CD4-positive, alpha-beta T cell treated with Interferon alpha-2 for 1 hour (primary cell): ENCODE measurements around the gene STK38L.
A peak's percentile ranks its signal among the peaks of the same experiment; 100 is the strongest.

Experiments
- DNase-seq, 2 donors: peaks; one replicate each; pipeline ENCODE4 v3.0.0-alpha.2; 2020 to 2022

STK38L gene

DNA sequence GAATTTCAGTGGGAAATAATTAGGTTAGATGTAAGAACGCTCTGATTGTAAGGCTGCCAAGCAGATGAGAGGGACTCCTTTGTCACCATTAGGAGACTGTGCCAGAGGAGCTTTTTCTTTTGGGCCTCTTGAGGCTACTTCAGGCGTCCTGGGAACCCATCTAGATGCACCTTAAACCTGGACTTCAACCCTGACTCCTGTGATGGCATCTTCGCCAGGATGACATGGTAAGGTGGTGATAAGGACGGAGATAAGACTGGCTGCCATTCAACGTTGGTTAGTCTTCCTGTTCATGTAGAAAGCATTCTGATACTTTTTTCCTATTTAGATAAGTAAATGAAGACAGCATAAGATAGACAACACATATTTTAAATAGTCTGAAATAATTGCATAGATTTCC is 36.3 kb downstream of the STK38L start:
- DNase-seq, result no peak

DNA sequence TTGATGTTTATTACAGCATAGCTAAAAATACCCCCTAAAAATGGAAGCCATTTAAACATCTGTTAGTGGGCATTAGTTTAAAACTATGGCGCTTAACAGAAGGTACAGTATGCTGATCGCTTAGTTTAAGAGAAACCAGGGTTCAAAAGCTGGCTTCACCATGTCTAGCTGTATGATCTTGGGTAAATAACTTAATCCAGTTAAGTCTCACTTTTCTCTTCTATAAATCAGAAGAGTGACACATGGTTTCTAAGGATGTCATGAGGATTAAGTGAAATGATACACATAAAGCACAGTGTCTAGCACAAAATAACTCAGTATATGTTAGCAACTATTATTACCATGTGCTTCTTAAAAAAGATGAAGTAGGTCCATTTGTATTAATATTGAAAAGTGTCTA is 38.7 kb downstream of the STK38L start:
- no peak for DNase-seq

DNA sequence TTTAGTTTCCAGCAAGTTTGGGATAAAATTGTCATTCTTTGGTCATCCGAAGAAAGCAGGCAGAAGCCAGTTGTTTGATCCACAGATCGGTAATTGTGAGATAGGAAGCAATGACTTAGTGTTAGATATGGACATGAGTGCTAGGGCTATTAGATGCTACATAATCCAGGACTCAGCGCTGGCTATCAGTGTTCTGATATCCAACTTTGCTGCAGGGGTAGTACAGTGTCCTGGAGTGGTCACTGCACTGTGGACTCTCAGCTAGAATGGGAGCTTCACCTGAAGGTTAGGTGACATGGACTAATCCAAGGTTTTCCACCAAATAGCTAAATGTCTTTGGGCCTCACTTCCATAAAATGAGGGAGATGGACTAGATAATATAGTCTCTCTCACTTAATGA is 39.9 kb downstream of the STK38L start:
- no peak for DNase-seq

DNA sequence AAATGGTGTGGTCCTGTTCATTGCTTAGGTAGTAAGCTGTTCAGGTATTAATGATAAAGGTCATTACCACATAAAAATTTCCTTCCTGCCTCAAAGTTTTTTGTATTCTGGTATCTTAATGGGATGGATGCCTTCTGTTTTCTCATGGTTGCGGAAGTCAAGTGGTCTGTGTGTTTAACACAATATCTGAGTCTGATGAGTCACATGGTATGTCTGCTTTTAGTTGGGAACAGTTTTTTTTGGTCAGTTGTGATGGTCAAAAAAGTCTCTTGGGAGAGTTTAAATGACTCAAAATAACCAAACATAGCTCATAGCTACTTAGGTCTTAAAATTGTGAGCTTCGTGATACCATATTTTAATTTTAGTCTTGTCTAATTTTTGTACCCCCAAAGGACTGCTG is 40.7 kb downstream of the STK38L start:
- DNase-seq, result no peak

DNA sequence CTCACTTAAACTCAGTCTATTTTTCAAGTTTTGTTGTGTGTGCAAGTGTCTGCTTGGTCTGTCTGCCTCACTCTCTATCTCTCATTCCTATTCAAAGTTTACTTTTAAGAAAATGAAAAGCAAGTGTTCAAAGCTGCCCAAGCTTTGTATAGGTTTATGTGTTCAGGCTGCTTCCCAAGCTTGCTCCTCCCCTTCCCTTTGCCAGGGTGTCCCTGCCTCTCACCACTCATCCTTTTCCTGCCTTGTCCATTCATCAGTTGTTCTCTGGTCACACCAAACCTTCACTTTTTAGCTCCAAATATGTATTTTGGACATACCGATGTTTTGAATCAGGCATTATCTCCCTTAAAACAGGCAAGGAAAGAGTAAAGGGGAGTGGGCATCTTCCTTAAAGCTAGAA is 41.3 kb downstream of the STK38L start:
- no peak for DNase-seq

DNA sequence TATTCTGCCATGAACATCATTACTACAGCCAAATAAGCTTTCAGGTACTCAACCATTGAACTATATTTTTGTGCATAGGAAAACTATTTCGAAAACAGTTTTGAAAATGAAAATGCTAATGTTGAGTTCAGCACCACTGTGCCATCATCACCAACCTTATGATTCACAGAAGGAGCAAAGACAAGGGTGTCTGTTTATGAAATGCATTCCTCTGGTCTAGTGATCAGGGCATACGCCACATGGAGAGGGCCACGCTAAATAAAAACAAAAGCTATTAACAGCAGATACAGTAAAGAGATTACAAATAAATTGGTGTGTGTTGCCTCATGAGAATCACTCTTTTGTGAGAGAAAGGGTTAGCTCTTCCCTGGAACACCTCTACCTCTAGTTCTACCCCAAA is 45.3 kb downstream of the STK38L start:
- DNase-seq, result no peak

DNA sequence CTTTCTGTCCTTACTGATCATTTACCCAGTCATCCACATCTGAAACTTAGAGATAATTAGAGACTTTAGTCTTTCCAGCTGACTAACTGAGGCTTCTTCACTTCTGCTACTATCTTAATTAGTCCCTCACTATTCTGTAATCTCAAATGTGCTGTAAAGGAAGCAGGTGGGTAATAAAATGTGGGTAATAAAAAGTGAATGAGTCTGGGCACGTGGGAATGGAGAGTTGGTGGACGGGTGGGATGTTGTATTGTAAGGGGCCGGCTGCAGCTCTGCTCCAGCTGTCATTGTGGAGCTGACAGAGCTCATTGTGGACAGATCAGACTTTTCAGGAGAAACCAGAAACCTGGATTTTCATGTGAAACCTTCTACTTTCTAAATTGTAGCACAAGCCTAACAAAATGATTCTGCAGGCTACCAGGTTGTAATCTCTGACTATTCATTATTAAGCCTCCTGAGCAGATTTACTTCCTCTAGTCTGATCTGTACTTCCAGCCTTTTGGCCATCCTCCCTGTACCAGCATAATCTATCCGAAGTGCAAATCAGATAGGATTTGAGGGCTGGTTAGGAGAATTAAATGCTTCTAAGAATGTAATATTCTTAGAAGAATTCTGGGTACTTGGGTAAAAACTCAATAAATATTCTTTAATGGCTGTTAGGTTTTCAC is 46.5 kb downstream of the STK38L start:
- no peak for DNase-seq

DNA sequence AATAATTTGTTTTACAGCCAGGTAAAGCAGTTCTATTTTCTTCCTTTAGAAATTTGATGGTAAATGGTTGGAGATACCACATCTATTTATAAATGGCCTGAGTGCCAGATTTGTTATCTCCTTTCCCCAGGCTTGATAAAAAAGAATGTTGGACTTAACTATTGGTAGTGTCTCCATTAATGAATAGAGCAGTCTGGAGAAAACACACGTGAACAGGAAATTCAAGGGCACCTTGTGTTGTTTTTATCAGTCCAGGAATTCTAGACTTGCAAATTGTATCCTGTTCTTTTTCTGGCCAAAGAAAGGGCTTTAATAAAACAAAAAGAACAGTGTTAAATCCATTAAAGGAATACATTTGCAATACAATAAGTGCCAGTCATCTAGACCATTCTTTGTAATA is 47.8 kb downstream of the STK38L start:
- no peak for DNase-seq

DNA sequence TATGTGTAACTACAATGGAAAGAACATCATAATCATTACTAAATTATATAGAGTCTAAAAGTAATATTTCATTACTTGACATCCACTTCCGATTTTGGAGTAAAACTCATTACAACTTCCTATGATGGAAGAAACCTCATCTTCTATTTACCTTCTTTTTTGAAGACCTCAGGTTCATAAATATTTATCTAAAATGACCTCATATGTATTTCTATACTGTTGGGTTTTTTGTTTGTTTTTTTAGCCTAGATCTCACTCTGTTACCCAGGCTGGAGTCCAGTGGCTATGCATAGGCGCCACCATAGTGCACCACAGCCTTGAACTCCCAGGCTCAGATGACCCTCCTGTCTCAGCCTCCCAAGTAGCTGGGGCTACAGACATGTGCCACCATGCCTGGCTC is 48.6 kb downstream of the STK38L start:
- no peak for DNase-seq

DNA sequence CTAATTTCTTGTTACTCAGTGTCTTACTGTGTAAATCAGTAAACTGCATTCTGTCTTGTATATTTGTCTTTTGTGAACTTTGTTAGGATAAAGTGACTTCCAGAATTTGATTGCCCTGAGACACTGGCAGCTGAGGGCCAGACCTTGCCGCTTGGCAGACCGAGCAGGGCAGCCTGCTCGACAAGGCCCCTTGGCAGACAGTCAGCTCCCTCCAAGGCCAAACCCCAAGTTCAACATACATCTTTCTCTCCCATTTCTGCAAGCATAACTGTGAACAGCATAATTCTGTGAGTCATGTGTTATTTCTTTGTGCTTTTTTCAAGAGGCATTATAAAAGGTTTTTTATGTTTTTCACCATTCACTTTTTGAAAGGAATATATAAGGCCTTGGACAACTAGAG is 49.4 kb downstream of the STK38L start:
- no peak for DNase-seq

DNA sequence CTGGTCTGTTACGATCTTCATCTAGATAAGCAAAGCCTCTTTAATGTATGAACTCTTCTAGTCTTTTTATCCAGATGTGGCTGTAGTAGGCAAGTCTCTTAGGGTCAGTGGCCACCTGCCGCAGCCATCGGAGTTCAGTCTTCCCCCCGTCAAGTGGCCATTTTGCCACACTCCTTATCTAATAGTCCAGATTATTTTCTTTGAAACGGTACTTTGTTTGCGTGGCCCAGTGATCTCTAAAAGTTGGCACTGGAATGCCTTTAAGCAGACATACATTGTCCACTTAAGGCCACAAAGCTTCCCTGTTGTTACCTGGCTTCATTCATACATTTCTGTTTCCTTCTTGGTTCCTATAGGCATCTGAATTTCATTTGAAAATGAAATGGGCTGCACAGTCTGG is 52.6 kb downstream of the STK38L start:
- no peak for DNase-seq

DNA sequence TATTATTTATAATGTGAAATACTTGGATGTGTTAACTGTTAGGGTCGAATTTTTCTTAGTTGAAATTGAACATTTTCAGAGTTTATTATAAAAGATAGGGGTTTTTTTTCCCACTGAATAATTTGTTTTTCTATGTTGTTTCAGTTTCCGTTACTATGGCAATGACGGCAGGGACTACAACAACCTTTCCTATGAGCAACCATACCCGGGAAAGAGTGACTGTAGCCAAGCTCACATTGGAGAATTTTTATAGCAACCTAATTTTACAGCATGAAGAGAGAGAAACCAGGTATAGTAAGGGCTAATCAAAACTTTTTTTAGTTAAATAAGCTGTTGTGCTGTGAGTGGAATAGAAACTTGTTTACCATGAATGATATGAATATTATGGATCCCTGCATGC is 53.5 kb downstream of the STK38L start:
- DNase-seq, result no peak

DNA sequence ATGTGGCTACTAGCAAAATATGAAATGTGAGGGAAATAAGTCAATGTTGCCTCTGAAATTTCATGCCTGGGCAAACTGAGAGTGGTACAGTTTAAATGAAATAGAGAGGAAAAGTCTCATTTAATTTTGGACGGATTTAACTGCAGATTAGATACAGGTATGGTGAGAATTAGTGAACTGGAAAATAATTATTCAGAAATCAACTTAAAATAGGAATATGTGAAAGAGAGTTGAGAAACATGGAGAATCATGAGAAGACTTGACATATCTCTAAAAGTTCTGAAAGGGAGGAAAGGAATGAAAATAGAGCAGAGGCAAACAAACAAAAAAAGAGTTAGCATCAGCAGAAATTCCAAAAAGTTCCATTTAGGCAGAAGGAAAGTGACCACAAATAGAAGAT is 55.0 kb downstream of the STK38L start:
- no peak for DNase-seq

DNA sequence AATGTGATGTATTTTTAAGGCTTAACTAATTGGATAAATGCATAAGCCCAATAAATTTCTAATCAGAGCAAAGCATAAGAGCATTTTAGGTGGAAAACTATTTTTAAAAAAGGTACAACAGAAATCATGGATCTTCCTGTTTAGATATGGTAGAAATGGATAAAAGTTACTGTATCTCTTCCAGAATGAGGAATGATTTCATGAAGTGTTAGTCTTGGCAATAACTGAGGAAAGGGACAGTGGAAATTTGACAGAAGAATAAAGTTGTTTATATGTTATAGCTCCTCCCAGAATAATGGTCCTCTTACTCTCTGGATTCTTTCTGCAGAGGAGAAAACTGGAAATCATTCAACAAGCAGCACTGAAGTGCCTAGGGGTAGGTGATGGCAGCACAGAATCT is 56.1 kb downstream of the STK38L start:
- DNase-seq, result no peak

DNA sequence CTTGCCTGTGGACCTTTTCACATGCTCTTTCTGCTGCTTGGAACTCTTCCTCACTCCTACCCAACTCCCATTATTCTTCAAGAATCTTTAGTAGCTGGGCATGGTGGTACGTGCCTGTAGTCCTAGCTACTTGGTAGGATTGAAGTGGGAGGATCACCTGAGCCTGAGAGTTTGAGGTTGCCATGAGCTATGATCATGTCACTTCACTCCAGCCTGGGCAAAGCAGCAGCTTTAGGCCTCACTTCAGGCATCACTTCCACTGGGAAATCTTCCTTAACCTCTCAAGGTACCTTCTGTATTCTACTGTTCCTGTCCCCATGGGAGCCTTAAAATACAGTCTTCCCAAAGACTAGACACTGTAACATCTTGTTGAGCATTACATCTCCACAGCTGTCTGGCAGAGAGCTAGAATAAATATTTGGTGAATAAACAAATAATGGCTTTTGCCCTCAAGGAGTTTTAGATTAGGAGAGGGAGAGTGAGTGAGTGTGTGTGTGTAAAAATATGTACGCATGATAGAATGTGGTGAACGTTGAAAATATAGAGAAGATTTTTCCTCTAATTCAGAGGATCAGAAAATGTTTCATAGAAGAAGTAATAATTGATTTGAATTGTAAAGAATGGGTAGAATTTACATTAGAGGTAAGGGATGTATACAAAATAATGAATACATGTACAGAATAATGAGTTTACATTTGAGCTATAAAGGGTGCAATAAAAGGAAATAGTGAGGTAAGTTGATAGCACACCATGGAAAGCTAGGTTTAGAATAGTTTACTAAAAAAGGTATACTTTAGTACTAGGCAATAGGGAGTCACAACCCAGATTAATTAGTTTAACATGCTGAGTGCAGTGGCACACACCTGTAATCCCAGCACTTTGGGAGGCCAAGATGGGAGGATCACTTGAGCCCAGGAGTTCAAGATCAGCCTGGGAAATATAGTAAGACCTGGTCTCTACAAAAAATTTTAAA is 59.3 kb downstream of the STK38L start:
- no peak for DNase-seq

DNA sequence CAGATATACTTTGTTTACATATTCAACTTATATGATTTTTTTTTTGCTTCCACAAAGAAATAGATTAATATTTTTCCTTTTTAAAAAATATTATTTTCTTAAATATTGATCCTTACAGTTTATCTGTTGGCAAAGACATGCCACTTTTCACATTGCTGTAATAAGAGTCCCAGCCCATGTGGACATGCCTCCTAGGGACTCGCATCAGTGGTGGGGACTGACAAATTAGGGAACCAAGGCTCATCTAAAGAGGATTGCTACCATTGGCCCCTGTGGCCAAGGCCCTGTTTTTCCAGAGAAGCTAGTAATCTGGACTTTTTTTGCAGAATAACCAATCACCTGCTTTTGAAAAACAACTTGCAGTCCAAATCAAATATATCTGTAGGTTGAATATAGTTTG is 60.8 kb downstream of the STK38L start:
- no peak for DNase-seq

DNA sequence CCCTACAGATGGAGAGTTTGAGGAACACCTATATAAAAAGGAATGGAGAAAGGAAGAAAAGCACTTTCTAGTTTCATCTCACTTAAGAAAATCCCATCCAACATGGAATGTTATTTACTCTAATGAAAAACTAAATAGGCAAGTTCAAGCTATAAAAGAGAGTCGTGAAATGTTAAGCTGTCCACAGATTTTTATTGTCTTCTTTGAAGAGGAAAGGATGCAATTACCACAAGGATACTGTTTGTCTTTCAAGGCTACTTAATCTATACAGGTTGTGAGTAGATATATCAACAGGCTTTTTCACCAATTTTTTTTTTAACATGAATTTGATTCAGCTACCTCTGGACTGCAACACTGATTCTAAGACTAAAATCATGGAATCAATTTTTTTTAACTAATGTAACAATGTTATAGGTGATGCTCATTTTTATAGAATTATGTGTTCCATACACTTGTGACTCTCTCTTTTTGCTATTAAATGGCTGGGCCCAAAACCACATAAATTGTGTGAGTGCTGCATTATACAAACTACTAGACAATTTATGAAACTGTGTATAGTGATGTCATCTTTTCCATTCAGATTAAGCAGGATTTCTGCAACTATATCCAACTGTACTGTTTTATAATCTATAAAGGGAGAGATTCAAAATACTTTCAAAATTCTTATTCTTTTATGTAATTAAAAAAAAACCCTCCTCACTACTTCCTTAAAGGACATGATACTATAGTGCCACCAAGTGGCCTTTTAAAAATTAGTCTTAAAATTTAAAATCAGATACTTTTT is 61.8 kb downstream of the STK38L start:
- DNase-seq, result peak in 1 of 2 donors; percentile 52

DNA sequence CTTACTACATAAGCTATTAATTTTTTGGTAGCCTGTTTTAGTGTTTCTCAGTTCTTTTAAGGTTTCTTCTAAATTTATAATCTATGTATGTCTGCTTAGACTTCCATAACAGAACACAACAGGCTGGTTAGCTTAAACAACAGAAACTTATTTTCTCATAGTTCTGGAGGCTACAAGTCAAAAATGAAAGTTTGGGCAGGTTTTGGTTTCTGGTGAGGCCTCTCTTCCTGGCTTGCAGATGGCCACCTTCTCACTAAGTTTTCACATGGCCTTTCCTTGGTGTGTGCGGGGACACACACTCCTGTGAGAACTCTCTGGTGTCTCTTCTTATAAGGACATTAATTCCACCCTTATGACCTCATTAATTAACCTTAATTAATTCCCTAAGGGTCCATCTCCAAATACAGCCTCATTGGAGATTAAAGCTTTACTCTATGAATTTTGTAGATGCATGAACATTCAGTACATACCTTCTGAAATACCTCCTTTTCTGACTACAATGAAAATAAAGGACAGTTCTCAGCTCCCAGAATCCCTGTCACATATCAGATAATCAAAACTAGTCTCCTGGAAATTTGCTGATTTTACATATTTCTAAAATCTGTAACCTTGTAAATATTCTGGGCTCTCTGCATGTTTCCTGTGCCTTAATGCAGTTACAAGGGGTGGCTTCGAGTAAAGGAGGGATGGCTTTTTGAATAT is 65.4 kb downstream of the STK38L start:
- DNase-seq, result no peak

DNA sequence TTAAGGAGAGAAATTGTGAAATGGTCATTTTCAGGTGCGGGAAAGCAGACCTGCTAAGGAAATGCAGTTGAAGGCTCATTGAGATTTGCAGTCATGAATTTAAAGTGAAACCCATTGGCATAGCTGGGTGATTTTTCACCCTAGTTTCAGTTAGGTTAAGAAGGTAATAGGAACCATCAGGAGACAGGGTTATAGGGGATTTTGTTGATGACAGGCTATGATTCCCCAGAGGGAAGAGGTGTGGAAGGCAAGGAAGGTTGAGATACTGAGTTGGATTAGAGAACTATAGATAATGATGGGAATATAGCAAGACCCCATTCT is 65.9 kb downstream of the STK38L start:
- no peak for DNase-seq

DNA sequence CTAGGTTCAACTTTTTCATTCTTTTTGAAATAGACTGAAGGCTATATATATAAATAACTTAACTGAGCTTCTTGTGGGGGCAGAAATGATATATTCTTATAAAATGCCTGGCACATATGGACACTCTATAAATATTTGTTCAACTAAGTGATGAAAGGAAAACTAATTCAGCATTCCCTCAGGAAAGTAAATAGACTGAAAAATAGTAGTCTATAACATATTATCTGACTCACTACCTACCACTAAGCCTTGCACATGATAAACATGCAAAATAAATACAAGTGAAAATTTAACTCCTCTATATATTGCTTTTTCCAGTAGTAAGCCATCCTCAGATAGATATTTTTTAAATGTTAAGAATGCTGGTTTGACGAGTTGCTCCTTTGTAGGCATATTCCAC is 72.9 kb downstream of the STK38L start:
- DNase-seq, result no peak

DNA sequence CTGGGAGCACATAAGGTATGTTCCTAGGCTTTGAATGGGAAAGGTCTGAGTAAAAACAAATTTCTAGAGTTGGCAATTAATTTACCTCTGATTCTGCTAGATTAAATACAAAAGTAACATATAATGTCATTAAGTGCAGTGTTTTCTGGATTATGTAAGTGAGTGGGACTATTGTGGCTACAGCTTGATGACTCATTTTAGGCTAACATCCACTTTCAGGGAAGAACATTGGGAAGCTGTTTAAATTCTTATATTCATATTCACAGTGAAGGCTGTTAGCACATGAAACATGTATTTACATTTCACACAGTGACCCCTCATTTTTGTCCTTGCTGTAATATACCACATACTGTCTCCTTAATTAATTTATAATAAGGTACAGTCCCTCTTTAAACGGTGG is 75.3 kb downstream of the STK38L start:
- no peak for DNase-seq

DNA sequence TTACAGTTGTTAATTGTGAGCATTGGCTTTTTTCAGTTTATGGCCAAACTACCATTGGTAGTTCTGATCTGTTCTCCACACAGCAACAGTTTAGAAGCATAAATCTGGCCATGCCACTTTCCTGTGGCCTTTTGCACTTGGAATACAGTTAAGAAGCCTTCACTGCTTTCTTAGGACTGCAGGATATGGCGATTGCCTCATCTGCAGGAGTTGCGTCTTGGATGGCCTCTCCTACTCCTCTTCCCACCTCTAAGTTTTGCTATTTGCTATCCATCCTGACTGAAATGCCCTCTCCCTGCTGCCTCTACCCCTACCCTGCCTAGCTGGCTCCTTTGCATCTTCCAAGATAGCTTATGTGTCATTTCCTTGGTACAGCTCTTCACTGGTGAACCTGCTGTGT is 75.8 kb downstream of the STK38L start:
- no peak for DNase-seq

DNA sequence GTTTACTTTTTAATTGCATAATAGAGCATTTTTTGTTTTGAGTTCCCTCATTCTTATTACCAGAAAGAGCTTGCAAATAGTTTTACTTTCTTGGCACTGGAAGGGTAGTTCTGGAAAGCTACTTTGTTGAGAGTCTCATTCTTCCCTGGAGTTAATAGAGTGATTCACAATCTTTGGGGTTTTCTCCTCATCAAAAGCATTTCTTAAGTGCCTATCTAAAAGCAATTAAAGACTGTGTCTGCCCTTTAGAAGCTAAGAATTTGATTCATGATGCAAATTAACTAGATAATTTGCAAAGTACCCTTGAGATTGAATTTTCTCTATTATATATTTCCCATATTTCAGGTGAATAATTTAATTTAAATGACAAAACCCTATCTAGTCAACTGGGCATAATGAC is 80.4 kb downstream of the STK38L start:
- DNase-seq, result no peak
